ENCODE measurements around the gene ERP27.
A peak's percentile ranks its signal among the peaks of the same experiment; 100 is the strongest.

ERP27 gene

DNA sequence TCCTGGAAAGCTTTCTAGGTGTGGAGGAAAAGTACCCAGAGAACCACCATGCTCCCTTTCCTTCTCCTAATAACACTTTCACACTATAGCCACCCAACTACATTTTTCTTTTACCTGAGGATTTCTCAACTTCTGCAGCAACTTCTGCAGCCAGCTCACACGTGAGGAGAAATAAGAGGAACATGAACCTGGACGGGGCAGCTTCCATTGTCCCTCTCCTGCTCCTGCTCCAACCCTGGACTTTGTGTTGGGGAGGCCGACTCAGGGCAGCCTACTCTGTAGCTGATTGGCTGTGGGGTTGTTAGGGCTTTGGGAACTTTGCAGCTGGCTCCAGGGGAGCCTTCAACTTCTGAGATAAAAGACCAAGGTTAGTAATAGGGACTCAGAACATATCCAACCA, at the start of gene ERP27:
Gene ERP27 (minus strand): TSS at position 237 of the 400 bp plus-strand sequence. CDS start 29 bp downstream, at position 208.
- DNase-seq = no peak

DNA sequence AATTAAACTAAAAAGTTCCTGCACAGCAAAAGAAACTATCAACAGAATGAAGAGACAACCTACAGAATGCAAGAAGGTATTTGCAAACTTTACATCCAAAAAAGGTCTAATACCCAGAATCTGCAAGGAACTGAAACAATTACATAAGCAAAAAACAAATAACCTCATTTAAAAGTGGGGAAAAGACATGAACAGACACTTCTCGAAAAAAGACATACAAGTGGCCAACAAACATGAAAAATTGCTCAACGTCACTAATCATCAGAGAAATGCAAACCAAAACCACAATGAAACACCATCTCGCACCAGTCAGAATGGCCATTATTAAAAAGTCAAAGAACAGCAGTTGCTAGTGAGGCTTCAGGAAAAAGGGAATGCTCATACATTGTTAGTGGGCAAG, 49.7 kb upstream of the ERP27 start:
- DNase-seq = no peak

- no peak for DNase-seq
Measured at GRCh38 chr12:14986449-14986848, 48.1 kb upstream of the ERP27 start.

DNA sequence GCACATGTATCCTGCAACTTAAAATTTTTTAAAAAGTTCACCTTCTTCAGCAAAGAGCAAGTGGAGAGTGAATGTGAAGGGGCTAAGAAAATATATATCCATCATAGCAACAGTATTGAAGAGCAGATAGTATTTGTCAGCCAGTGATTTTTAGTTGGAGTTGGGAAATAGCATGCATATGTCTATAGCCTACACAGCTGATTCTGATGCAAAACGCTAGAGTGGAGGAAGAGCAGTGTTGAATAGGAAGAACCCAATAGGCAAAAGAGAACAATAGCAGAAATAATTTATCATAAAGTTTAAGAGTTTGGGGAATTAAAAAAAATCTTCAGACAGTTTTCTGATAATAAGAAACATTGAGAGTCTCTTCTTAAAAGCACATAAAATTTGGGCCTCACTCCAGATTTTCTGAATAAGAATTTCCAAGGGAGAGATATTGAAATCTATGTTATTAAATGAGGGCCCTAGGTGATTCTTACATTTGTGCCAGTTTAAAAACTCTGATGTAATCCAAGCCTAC, 46.5 kb upstream of the ERP27 start:
- no peak for DNase-seq

GRCh38 chr12:14984036-14984435, 45.7 kb upstream of the ERP27 start:
- no peak for DNase-seq

DNA sequence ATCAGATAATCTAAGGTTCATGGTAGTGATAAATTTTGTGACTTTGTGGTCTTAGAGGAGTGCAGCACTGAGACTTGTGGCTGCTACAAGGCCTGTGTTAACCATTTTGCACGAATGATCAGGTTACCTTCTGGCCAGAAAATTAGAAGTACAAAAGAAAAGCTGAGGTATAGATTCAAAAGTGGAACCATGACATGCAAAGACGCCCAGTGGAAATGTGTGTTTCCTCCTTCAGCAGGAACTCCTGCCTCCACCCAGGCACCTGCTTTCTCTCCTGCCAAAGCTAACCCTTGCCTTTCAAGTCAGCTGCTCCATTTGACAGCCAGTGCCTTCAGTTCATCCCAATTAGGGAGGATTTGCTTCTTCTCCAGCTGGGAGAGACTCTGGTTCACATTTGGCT, 44.7 kb upstream of the ERP27 start:
- no peak for DNase-seq

DNA sequence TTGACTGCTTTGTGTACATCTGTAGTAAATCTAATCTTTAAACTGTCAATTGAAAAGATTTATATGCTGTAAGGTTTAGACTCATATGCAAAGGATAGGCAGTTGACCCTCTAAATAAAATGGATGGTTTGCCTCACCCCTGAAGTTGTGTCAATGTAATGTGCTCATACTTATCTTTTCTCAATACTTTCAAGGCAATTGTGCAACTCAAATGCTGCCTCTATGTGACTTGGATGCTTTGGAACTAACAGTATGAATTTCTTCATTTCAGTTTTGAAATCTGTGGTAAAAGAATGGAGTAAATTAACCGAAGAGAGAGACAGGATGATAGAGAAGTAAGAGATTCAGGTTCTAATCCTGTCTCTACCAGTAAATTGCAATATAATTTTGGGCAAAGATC, 44.2 kb upstream of the ERP27 start:
- DNase-seq = no peak

DNA sequence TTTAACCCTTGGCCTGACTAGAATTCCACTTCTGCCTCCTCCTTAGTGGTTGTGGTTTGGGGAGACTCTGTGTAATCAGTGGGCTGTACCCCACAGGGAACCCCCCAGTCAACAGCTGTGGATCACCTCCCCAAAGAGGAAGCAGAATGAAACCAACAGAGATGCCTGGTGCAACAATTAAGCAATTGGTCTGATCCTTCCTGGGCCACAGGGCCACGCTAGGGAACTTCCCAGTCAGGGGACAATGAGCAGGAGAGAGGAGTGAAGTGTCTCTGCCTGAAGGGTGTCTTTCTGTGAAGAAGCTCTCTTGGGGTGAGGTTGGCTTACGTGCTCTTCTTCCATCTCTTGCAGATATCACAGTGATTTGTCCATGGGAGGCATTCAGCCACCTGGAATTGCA, 42.7 kb upstream of the ERP27 start:
- no peak for DNase-seq

DNA sequence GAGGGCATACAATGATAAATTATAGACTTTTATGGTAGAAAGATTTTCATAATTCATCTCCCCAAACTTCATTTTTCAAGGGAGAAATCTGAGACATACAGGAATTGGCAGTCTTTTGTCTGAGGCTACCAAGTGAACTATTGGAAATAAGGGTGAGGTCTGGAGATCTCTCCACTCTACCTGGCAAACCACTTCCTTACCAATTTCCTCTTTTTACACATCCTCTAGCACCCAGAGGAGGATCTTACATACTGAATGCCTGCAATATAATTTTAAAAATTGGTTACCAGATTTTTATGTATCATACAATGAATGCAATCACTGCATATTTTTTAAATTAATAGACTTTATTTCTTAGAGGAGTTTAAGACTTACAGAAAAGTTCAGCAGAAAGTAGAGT, 41.1 kb upstream of the ERP27 start:
- no peak for DNase-seq

DNA sequence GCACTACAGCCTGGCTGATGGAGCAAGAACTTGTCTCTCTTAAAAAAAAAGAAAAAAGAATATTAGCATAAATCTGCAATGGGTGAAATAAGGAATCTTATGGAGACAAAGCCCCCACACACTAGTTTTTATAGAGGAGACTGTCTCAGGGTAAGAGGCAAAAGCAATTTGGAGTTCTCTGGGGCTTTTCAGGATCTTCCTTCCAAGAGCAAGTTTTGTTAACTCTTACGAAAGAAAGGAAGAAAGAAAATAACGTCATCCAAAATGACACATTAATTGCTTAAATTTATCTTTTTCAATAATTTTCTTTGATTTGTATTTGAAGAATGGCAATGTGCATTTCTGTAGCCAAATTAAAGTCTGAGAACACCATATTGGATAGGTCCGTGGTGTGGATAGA, 38.3 kb upstream of the ERP27 start:
- DNase-seq = no peak

GRCh38 chr12:14975457-14975856, 37.1 kb upstream of the ERP27 start:
- DNase-seq = no peak

- DNase-seq = no peak
Measured at GRCh38 chr12:14974633-14975032, 36.3 kb upstream of the ERP27 start.

DNA sequence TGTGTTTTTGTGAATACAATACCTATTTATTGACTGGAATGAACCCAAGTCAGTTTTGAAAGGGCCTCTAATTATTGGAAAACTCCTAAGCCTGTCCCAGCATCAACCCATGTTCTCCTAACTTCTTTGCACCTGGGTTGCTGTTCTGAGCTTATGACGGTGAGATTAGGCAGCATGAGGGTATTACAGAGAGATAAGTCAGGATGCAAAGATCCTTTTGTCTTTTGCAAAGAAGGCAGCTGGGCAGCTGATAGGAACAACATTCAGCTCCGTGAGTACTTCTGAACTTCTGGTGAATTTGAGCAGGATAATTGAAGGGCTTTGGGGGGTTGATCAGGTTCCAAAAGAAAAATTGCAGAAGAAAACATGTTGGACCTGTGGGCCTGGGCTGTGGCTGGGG, 34.5 kb upstream of the ERP27 start, which contains the start of gene PDE6H:
Gene PDE6H (plus strand): TSS at position 227 of the 400 bp plus-strand sequence. CDS start 4,971 bp downstream, outside the sequence.
- no peak for DNase-seq

GRCh38 chr12:14970473-14970872, 32.1 kb upstream of the ERP27 start:
- no peak for DNase-seq

GRCh38 chr12:14968478-14968877, 30.1 kb upstream of the ERP27 start:
- DNase-seq = no peak

GRCh38 chr12:14965221-14965620, 26.9 kb upstream of the ERP27 start:
- no peak for DNase-seq

GRCh38 chr12:14964406-14964805, 26.1 kb upstream of the ERP27 start:
- no peak for DNase-seq

DNA sequence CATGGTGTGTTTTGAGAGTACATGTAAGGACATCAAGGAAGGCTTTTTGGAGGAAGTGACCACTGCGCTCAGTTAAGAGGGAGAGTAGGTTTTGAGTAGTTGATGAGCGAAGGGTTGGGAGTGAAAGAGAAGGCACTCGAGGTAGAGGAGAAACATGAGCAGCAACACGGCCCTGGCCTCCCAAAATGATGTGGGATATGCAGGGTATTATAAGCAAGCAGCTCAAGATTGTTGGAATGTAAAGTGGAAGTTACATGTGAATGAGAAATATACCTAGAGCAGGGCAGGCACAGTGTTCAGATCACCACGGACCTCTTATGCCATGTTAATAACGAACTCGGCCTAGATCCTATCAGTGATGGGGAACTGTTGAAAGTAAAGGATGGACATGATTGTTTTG, 25.2 kb upstream of the ERP27 start:
- no peak for DNase-seq

GRCh38 chr12:14962797-14963196, 24.5 kb upstream of the ERP27 start:
- no peak for DNase-seq

DNA sequence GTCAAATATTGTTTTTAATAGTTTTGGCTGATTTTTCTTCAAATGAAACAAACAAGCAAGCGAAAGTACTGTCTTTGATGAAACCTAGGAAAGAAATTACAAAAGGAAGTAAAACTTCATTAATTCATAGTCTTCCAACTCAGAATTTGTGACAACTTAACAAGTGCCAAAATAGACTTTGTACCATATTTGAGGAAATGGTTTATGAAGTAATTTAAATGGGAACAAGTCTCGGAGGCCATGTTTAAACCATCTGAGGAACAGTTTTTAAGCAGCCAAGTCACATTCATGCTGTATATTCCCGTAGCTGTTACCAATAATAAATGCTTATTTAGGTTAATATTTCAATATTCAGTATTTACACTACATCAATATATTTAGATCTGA, 23.8 kb upstream of the ERP27 start:
- DNase-seq = no peak

DNA sequence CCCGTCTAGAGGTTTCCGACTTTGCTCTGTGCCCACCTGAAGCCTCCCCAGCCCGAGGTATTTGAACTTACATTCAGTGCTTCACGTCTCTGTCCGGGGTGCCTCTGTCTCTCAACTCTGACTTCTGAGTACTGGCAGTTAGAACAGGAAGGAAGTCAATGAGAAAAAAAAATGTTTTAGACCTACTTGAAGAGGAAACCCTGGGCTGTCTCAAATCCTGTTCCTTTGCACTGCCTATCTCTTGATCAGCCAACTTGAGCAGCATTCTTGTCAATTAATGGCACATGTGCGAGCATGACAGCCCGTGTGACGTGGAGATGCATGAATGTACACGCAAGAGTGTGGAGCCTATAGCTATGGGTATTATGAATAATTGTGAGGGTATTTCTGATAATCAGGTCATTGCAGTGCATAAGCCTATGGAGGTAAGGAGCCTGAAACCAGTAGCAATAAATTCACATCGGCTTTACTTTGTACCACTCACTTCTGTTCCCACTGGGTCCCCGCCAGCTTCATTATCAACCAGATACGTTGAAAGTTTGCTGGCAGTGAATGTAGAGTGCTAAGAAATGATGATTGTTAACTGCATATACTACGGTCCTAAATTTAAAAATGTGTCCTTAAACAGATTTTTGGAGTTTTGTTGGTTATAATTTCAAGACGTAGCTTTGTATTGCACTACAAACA, 23.3 kb upstream of the ERP27 start, which contains the start of gene ARHGDIB:
Gene ARHGDIB (minus strand): TSS at position 136 of the 687 bp plus-strand sequence. CDS start 10,889 bp downstream, outside the sequence.
- peak; percentile 75 to 78 for DNase-seq

- peak in 1 of 2 experiments; percentile 73 for DNase-seq
Measured at GRCh38 chr12:14960548-14961465, 22.5 kb upstream of the ERP27 start.

GRCh38 chr12:14959916-14960496, 21.7 kb upstream of the ERP27 start:
- DNase-seq = no peak

All from activated T-cell treated with anti-CD3 and anti-CD28 coated beads, Interleukin-2, amount 50 U/mL, for 48 hours (primary cell).